Measurements from ENCODE around the gene MAVS.
"Not testable (repeated sequence)": the region's sequence is repeated elsewhere in the genome, so short reads cannot be mapped to it uniquely, and the experiment has no call there.

Gene MAVS

DNA sequence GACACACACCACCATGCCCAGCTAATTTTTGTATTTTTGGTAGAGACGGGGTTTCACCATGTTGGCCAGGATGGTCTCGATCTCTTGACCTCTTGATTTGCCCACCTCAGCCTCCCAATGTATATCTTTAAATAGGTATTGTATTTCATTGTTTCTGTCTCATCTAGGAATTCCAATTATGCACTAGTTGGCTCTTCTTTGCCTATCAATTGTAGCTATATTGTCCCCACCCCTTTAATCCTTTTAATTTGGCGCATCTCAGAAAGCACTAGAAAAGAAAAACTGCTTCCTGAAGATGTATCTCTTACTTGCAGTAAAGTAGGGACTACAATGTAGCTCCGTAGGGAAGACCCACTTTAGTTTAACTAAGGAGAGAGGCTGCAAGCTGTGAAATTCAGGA, 10.5 kb upstream of the MAVS start:
- Histone ChIP-seq H3K4me3 (no peak overlapping the region), H3K27ac (peak overlapping the region in 5 of 11 experiments; percentile 85 to 98 (median 95); a peak in 8 of 22 replicates), H3K27me3 (no peaks in the 10 kb centered on the region), H3K4me1 (peaks cover 25 to 54% (median 42%) of the 10 kb centered on the region in 10 experiments), H3K9me3 (replicated peaks in 1 of 11) (peaks cover 0 to 17% (median 7%) of the 10 kb centered on the region in 11 experiments; a peak in 7 of 22 replicates), H3K9ac (no peak overlapping the region), H4K20me1 (no peaks in the 10 kb centered on the region), H3K4me2 (no peak overlapping the region), H3K36me3 (peaks cover 0 to 9% (median 0%) of the 10 kb centered on the region in 11 experiments; a peak in 4 of 22 replicates)
- no peak for TF ChIP-seq Cebpa-rat (IDR thresholded peaks at IDR 0.05)

DNA sequence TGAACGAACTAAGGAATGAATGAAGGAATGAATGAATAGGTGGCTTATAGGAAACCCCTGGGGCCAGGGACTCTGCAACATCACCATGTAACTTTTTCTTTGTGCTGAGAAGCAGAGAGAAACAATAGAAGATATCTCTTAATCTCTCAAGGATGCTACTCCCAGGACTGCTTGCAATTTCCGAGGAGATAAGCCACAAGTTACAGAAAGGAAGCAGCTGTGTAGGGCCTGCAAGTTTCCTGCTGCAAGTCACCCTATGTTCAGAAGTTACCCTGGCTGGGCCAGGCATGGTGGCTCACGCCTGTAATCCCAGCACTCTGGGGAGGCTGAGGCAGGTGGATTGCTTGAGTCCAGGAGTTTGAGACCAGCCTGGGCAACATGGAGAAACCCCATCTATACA, 7.3 kb upstream of the MAVS start:
- peak overlapping the region; percentile 59 to 84 (median 75) for H3K4me2 ChIP-seq

DNA sequence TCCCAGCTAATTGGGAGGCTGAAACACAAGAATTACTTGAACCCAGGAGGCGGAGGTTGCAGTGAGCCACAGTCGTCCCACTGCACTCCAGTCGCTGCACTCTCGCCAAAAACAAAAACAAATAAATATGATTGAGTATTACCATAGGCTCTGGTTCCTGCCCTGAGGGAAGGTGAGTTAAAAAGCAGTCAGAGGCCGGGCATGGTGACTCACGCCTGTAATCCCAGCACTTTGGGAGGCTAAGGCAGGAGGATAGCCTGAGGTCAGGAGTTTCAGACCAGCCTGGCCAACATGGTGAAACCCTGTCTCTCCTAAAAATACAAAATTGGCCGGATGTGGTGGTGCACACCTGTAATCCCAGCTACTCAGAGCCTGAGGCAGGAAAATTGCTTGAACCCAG, 6.4 kb upstream of the MAVS start:
- H3K36me3 ChIP-seq, H3K4me3 ChIP-seq, H4K20me1 ChIP-seq, H3K27me3 ChIP-seq: not testable (repeated sequence)
- Histone ChIP-seq H3K9ac (peak overlapping the region in 9 of 11 experiments; percentile 42 to 83 (median 75); a peak in 15 of 22 replicates), H3K4me2 (peak overlapping the region; percentile 59 to 84 (median 75); a peak in 21 of 22 replicates), H3K4me1 (peaks cover 34 to 80% (median 58%) of the 10 kb centered on the region in 10 experiments), H3K9me3 (replicated peaks in 1 of 11) (peaks cover 0 to 10% (median 7%) of the 10 kb centered on the region in 11 experiments; a peak in 7 of 22 replicates), H3K27ac (peak overlapping the region in 9 of 11 experiments; percentile 66 to 98 (median 95); a peak in 18 of 22 replicates)

More for the DNA sequence above, 7.3 kb upstream of the MAVS start:
- no peaks in the 10 kb centered on the region for H4K20me1 ChIP-seq
- H3K27ac ChIP-seq = peak overlapping the region in 10 of 11 experiments; percentile 43 to 98 (median 91); a peak in 19 of 22 replicates
- H3K9me3 ChIP-seq (replicated peaks in 1 of 11) = peaks cover 0 to 10% (median 7%) of the 10 kb centered on the region in 11 experiments; a peak in 7 of 22 replicates
- H3K27me3 ChIP-seq = no peaks in the 10 kb centered on the region
- H3K4me3 ChIP-seq = peak overlapping the region in 2 of 10 experiments; percentile 16 to 21; a peak in 2 of 20 replicates
- TF ChIP-seq Cebpa-rat (IDR thresholded peaks at IDR 0.05) = peak in 7 of 11 experiments; percentile 54 to 99 (median 89); a peak in 13 of 22 replicates
- H3K4me1 ChIP-seq = peaks cover 33 to 76% (median 58%) of the 10 kb centered on the region in 10 experiments
- H3K36me3 ChIP-seq = peaks cover 0 to 9% (median 0%) of the 10 kb centered on the region in 11 experiments; a peak in 4 of 22 replicates
- peak overlapping the region in 9 of 11 experiments; percentile 42 to 83 (median 75); a peak in 18 of 22 replicates for H3K9ac ChIP-seq

DNA sequence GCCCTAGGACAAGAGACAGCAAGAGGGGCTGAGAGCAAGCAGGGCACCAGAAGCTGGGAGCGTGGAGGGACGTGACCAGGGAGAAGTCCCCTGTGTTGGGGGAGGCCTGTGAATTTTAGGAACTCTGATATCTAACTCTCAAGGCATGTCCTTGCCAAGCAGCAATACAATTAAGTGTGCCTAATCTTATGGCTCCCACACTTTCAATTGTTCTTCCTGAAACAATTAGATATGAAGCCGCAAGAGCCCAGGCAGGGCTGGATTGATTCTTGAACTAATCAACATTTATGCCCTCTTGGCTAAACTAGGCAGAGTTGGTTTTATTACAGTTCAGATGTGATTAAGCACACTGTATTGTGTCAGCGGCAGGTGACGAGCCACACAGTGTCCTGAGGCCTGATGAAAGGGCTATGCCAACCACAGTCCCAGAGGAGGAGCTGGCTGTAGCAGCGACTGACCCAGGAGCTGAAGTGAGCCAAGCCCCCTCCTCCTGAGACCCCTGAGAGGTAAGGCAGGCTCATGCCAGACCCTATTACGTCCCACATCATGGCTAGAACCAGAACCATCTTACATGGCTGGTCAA, 4.2 kb upstream of the MAVS start:
- Histone ChIP-seq H4K20me1 (peaks cover 0 to 5% (median under 1%) of the 10 kb centered on the region in 11 experiments; a peak in 11 of 22 replicates), H3K9ac (peak overlapping the region in 5 of 11 experiments; percentile 11 to 58 (median 37); a peak in 9 of 22 replicates), H3K4me1 (peaks cover 44 to 84% (median 70%) of the 10 kb centered on the region in 10 experiments), H3K4me2 (peak overlapping the region in 9 of 11 experiments; percentile 30 to 64 (median 50); a peak in 16 of 22 replicates), H3K36me3 (no peaks in the 10 kb centered on the region), H3K27me3 (no peaks in the 10 kb centered on the region), H3K4me3 (no peak overlapping the region), H3K27ac (peak overlapping the region in 8 of 11 experiments; percentile 14 to 95 (median 56); a peak in 16 of 22 replicates), H3K9me3 (replicated peaks in 1 of 11) (no peaks in the 10 kb centered on the region)
- no peak for TF ChIP-seq Cebpa-rat (IDR thresholded peaks at IDR 0.05)

DNA sequence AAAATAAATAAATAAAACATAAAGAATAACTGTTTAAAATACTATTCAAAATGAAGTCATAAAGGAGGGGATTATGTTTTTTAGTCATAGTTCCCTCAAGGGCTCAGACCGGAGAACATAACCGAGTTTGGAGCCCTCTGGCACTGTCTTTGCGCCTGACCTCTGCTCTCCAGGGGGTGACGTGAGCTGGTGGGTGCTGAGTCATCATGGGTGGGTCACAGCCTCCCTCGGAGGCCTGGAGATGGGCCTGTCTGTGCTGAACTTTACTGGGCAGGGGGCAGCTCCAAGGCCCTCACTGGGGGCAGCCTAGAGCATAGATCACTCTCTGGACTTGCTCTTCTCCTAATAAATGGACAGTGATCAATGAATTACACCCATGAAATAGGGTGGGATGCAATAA, 3.1 kb upstream of the MAVS start:
- Histone ChIP-seq H3K27ac (peak overlapping the region in 8 of 11 experiments; percentile 14 to 95 (median 56); a peak in 11 of 22 replicates), H3K36me3 (peaks cover 0 to 5% (median 0%) of the 10 kb centered on the region in 11 experiments; a peak in 2 of 22 replicates), H4K20me1 (peaks cover 3 to 15% (median 11%) of the 10 kb centered on the region in 11 experiments; a peak in 13 of 22 replicates), H3K4me2 (peak overlapping the region in 7 of 11 experiments; percentile 35 to 64 (median 54); a peak in 10 of 22 replicates), H3K27me3 (no peaks in the 10 kb centered on the region), H3K4me1 (peaks cover 50 to 84% (median 71%) of the 10 kb centered on the region in 10 experiments), H3K9me3 (replicated peaks in 1 of 11) (no peaks in the 10 kb centered on the region), H3K9ac (peak overlapping the region in 1 of 11 experiments; percentile 4; a peak in 1 of 22 replicates), H3K4me3 (no peak overlapping the region)
- TF ChIP-seq Cebpa-rat (IDR thresholded peaks at IDR 0.05) = no peak

DNA sequence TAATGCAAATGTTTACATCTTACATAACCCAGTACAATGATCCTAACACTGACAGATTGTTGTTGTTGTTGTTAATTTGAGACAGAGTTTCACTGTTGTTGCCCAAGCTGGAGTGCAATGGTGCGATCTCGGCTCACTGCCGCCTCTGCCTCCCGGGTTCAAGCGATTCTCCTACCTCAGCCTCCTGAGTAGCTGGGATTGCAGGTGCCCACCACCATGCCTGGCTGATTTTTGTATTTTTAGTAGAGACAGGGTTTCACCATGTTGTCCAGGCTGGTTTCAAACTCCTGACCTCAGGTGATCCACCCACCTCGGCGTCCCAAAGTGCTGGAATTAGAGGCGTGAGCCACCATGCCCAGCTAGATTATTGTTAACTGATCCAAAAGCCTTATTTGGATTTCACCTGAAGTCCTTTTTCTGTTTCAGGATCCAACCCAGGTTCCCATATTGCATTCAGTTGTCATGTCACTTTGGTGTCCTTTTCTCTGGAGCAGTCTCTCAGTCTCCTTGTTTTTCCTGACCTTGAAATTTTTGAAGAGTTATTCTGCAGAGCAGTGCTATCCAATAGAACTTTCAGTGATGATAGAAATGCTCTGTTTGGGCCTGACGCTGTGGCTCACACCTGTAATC, 2.5 kb upstream of the MAVS start:
- peaks cover 3 to 21% (median 17%) of the 10 kb centered on the region in 11 experiments; a peak in 13 of 22 replicates for H4K20me1 ChIP-seq
- not testable (repeated sequence) for H3K9me3 ChIP-seq (replicated peaks in 1 of 11); H3K4me3 ChIP-seq; H3K9ac ChIP-seq; H3K27me3 ChIP-seq
- peaks cover 50 to 84% (median 70%) of the 10 kb centered on the region in 10 experiments for H3K4me1 ChIP-seq
- peak overlapping the region in 3 of 11 experiments; percentile 36 to 59 (median 54); a peak in 4 of 22 replicates for H3K4me2 ChIP-seq
- H3K27ac ChIP-seq = peak overlapping the region in 3 of 11 experiments; percentile 25 to 95 (median 68); a peak in 6 of 22 replicates
- H3K36me3 ChIP-seq = peaks cover 0 to 11% (median 0%) of the 10 kb centered on the region in 11 experiments; a peak in 2 of 22 replicates

DNA sequence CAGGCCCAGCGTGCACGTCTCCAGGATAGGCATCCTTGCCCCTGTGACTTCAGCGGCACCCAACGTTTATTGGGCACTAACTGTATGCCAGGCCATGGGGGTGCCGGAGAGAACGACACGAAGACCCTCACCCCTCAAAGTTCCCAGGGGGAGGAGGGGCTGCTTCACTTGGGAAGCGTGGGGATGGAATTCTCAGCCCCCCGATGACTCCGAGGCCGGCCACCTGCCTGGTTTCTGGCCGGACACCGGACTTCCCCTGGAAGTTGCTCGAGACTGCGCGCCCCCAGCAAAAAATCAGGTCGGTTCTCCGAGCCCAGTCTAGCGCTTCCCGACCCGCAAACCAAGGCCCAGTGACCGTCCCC, 275 bp upstream of the MAVS start:
- TF ChIP-seq Cebpa-rat (IDR thresholded peaks at IDR 0.05) = no peak

DNA sequence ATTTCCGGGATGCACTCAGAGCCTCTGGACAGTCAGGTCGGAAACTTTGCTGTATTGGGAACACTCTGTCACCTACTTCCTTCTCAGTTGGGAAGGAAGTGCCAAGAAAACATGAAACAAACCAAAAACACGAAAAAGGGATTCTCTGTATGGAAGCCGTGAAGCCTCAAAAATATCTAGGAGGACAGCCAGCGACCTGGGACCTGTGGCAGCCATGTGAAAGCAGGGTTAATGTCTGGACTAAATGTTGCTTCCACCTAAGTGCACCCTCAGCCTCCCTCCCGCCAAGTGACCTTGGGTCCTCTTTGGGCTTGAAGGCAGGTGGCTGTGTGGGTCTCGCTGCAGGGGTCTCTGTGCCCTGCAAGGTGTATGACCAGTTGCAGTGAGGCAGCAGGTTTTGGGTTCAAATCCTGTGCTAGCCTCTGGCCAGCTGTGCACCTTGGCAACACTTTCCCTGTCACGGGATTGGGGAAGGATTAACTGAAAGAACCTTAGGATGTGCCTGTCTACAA, 851 bp downstream of the MAVS start:
- Histone ChIP-seq H4K20me1 (peaks cover 3 to 37% (median 27%) of the 10 kb centered on the region in 11 experiments; a peak in 14 of 22 replicates), H3K4me2 (peak overlapping the region; percentile 91 to 99 (median 95)), H3K36me3 (peaks cover 0 to 25% (median 15%) of the 10 kb centered on the region in 11 experiments; a peak in 11 of 22 replicates), H3K4me1 (peaks cover 31 to 57% (median 40%) of the 10 kb centered on the region in 10 experiments), H3K27me3 (no peaks in the 10 kb centered on the region), H3K4me3 (peak overlapping the region; percentile 76 to 100 (median 93)), H3K9me3 (replicated peaks in 1 of 11) (no peaks in the 10 kb centered on the region), H3K27ac (peak overlapping the region; percentile 84 to 97 (median 95)), H3K9ac (peak overlapping the region; percentile 91 to 98 (median 97))
- TF ChIP-seq Cebpa-rat (IDR thresholded peaks at IDR 0.05) = no peak

More for the DNA sequence above, 275 bp upstream of the MAVS start:
- Histone ChIP-seq H3K9me3 (replicated peaks in 1 of 11) (no peaks in the 10 kb centered on the region), H3K27me3 (no peaks in the 10 kb centered on the region), H4K20me1 (peaks cover 3 to 32% (median 25%) of the 10 kb centered on the region in 11 experiments; a peak in 14 of 22 replicates), H3K4me3 (peak overlapping the region; percentile 76 to 100 (median 93)), H3K4me1 (peaks cover 36 to 68% (median 50%) of the 10 kb centered on the region in 10 experiments), H3K36me3 (peaks cover 0 to 21% (median 11%) of the 10 kb centered on the region in 11 experiments; a peak in 11 of 22 replicates), H3K27ac (peak overlapping the region; percentile 84 to 97 (median 95)), H3K9ac (peak overlapping the region; percentile 91 to 98 (median 97)), H3K4me2 (peak overlapping the region; percentile 91 to 99 (median 95))

All from BLaER1 treated with 17β-estradiol and CSF1 and Interleukin-3, amounts not matched to agents 10 nM and 100 nM (cell line).